Lung (tissue), 12 donors: ENCODE measurements around the gene LTB4R2. TPM values are rescaled to one million over a fixed set of nuclear protein-coding genes. Genes with fewer than 3 reads are reported as not detected.

ENCODE experiments used
- ATAC-seq: fragments of 200-7000 bp; cut with Tn5 transposase; one replicate; pipeline ENCODE4 v1.9.1; 2020; ENCODE audit warnings: moderate number of reproducible peaks; ENCODE audit not compliant: insufficient read depth, low FRiP score
- DNase-seq, 3 donors: peaks; one replicate each; pipeline ENCODE4 v3.0.0-alpha.2; 2013 to 2017
- H3K27ac ChIP-seq, 2 donors: one replicate each; pipeline ENCODE4 v1.5.1; 2013; ENCODE audit warnings: mild to moderate bottlenecking in 2 of 2, moderate library complexity in 2 of 2, control low read depth in 1 of 2, inconsistent platforms in 1 of 2, low read depth in 1 of 2, low read length in 1 of 2
- H3K27me3 ChIP-seq, 3 donors: one replicate each; pipeline ENCODE4 v1.5.1; 2013; ENCODE audit warnings: low read length in 2 of 3; ENCODE audit not compliant: control insufficient read depth in 3 of 3, insufficient read depth in 3 of 3
- H3K36me3 ChIP-seq, 4 donors: one replicate each; pipeline ENCODE4 v1.5.1; 2013; ENCODE audit warnings: low read length in 4 of 4, mild to moderate bottlenecking in 1 of 4, moderate library complexity in 1 of 4; ENCODE audit not compliant: control insufficient read depth in 4 of 4, insufficient read depth in 4 of 4
- H3K4me1 ChIP-seq, 5 donors: one replicate each; pipeline ENCODE4 v1.5.1; 2013; ENCODE audit warnings: low read length in 5 of 5, mild to moderate bottlenecking in 2 of 5, moderate library complexity in 1 of 5; ENCODE audit not compliant: control insufficient read depth in 5 of 5, insufficient read depth in 5 of 5
- H3K4me3 ChIP-seq: one replicate; pipeline ENCODE4 v1.5.1; 2013; ENCODE audit warnings: mild to moderate bottlenecking, control low read depth, moderate library complexity
- H3K9ac ChIP-seq, 2 donors: one replicate each; pipeline ENCODE4 v1.5.1; 2013; ENCODE audit warnings: low read length in 2 of 2, control low read depth in 1 of 2; ENCODE audit not compliant: insufficient read depth in 1 of 2
- H3K9me3 ChIP-seq, 4 donors: one replicate each; pipeline ENCODE4 v1.5.1; 2013; ENCODE audit warnings: low read length in 3 of 4, mild to moderate bottlenecking in 1 of 4, moderate library complexity in 1 of 4; ENCODE audit not compliant: control insufficient read depth in 4 of 4, insufficient read depth in 3 of 4
- CTCF ChIP-seq: IDR thresholded peaks from 2 replicates; pipeline ENCODE4 v1.5.1; 2012; ENCODE audit warnings: mild to moderate bottlenecking; ENCODE audit errors: control extremely low read depth, extremely low read depth
- WGBS, 2 donors: extraction: QIAGEN DNeasy Blood & Tissue Kit; methylation state at CpG; one replicate each; pipeline ENCODE4 v1.1.7; 2013; 5-methylcytosine and 5-hydroxymethylcytosine counted together
- polyA plus RNA-seq, 2 donors: library from polyadenylated mRNA; stranded (reverse); fragments of 200-250 nt; gene quantifications; one replicate each; pipeline ENCODE4 v1.2.1, GENCODE V29; 2013
- total RNA-seq, 2 donors: library from RNA; depleted of rRNA in 1 of 2; stranded (reverse); fragments of >200 nt in 1 of 2; gene quantifications; one replicate each; pipeline ENCODE4 v1.2.1, GENCODE V29; 2014 to 2021
- donor health status: control.
- donor health status: control.
- donor health status: Bipolar disorder and iron deficiency.
- donor health status: healthy.
- donor health status: DM: yes; HTN: yes; CAD: no.

The LTB4R2 gene
- total and polyA plus RNA-seq, 4 donors = 1.8 to 14.0 (median 5.7) TPM

GRCh38 chr14:24272467-24272866 is 37.5 kb upstream of the LTB4R2 start:
- H3K27ac ChIP-seq = peak overlapping the region in 1 of 2 donors; percentile 71
- WGBS, 2 donors = 69 to 91% methylated on average over 2 of the region's 2 CpGs
- peaks cover 4 to 11% (median 6%) of the 10 kb centered on the region in 5 donors for H3K4me1 ChIP-seq

GRCh38 chr14:24273422-24273998 is 36.4 kb upstream of the LTB4R2 start:
- H3K4me1 ChIP-seq = peaks cover 4 to 11% (median 6%) of the 10 kb centered on the region in 5 donors

More at GRCh38 chr14:24272467-24272866, 37.5 kb upstream of the LTB4R2 start:
- H3K36me3 ChIP-seq = peaks cover 0 to 18% (median under 1%) of the 10 kb centered on the region in 4 donors
- H3K4me3 ChIP-seq = no peak overlapping the region
- no peak for ATAC-seq
- peak overlapping the region in 1 of 2 donors; percentile 15 for H3K9ac ChIP-seq
- no peak for TF ChIP-seq CTCF
- no peaks in the 10 kb centered on the region for H3K27me3 ChIP-seq
- no peaks in the 10 kb centered on the region for H3K9me3 ChIP-seq
- DNase-seq = peak in 1 of 3 donors; percentile 13

GRCh38 chr14:24274101-24274543 is 35.8 kb upstream of the LTB4R2 start:
- Histone ChIP-seq H3K4me3 (no peak overlapping the region), H3K4me1 (peaks cover 4 to 11% (median 6%) of the 10 kb centered on the region in 5 donors), H3K27me3 (no peaks in the 10 kb centered on the region), H3K9ac (no peak overlapping the region), H3K9me3 (no peaks in the 10 kb centered on the region), H3K36me3 (peaks cover 0 to 5% (median 0%) of the 10 kb centered on the region in 4 donors), H3K27ac (peak overlapping the region; percentile 0 to 78)
- DNase-seq = peak in 2 of 3 donors; percentile 29 to 58
- ATAC-seq = peak; percentile 28
- no peak for TF ChIP-seq CTCF
- 36 to 42% methylated on average over 3 of the region's 3 CpGs for WGBS, 2 donors

More at GRCh38 chr14:24273422-24273998, 36.4 kb upstream of the LTB4R2 start:
- peaks cover 0 to 10% (median 0%) of the 10 kb centered on the region in 4 donors for H3K36me3 ChIP-seq
- peak overlapping the region; percentile 0 to 79 for H3K27ac ChIP-seq
- no peak overlapping the region for H3K9ac ChIP-seq
- no peaks in the 10 kb centered on the region for H3K9me3 ChIP-seq
- no peak overlapping the region for H3K4me3 ChIP-seq
- TF ChIP-seq CTCF = no peak
- DNase-seq (no peak), ATAC-seq (no peak)
- WGBS, 2 donors = 52 to 66% methylated on average over 3 of the region's 3 CpGs
- H3K27me3 ChIP-seq = no peaks in the 10 kb centered on the region
